Type B pancreatic cell (in vitro differentiated cells): ENCODE results near the gene CARM1. TPM values are rescaled to one million over a fixed set of nuclear protein-coding genes. Genes with fewer than 3 reads are reported as not detected.

Experiments used
- DNase-seq: peaks from one replicate; pipeline ENCODE4 v3.0.0; 2021; ENCODE audit warnings: mixed read lengths; ENCODE audit not compliant: unreplicated experiment; ENCODE audit errors: extremely low spot score
- H3K27ac Mint-ChIP-seq: 2 replicates; pipeline ENCODE4 v1.8.0; 2021; ENCODE audit warnings: mild to moderate bottlenecking, mixed read lengths
- H3K27me3 Mint-ChIP-seq: 2 replicates; pipeline ENCODE4 v1.8.0; 2021; ENCODE audit warnings: mixed read lengths
- H3K36me3 Mint-ChIP-seq: 2 replicates; pipeline ENCODE4 v1.8.0; 2021; ENCODE audit warnings: mixed read lengths
- H3K4me1 Mint-ChIP-seq: one replicate; pipeline ENCODE4 v1.8.0; 2021; ENCODE audit warnings: mixed read lengths; ENCODE audit not compliant: unreplicated experiment
- H3K4me3 Mint-ChIP-seq: 2 replicates; pipeline ENCODE4 v1.8.0; 2021; ENCODE audit warnings: mild to moderate bottlenecking, mixed read lengths
- H3K9me3 Mint-ChIP-seq: 2 replicates; pipeline ENCODE4 v1.8.0; 2021; ENCODE audit warnings: mixed read lengths
- CTCF ChIP-seq: fragments of 200-600 bp; sonication (generic); conservative IDR thresholded peaks from 2 replicates; pipeline ENCODE4 v1.5.0; 2021; ENCODE audit warnings: antibody characterized with exemption, mild to moderate bottlenecking
- long read RNA-seq: library from polyadenylated mRNA; unstranded; transcript quantifications from one replicate; pipeline ENCODE4 v2.0.0, GENCODE V29; 2020
- total RNA-seq: library from RNA; stranded (reverse); gene quantifications from 2 replicates; pipeline ENCODE4 v1.2.1, GENCODE V29; 2021; ENCODE audit warnings: low replicate concordance

CARM1 gene
- 81.9 and 104 TPM in 2 replicates for total RNA-seq
- long read RNA-seq, partial matches to known transcripts, result 0 of 2 reads
- long read RNA-seq, other reads (novel, unspliced or antisense), result 2 of 2 reads

DNA sequence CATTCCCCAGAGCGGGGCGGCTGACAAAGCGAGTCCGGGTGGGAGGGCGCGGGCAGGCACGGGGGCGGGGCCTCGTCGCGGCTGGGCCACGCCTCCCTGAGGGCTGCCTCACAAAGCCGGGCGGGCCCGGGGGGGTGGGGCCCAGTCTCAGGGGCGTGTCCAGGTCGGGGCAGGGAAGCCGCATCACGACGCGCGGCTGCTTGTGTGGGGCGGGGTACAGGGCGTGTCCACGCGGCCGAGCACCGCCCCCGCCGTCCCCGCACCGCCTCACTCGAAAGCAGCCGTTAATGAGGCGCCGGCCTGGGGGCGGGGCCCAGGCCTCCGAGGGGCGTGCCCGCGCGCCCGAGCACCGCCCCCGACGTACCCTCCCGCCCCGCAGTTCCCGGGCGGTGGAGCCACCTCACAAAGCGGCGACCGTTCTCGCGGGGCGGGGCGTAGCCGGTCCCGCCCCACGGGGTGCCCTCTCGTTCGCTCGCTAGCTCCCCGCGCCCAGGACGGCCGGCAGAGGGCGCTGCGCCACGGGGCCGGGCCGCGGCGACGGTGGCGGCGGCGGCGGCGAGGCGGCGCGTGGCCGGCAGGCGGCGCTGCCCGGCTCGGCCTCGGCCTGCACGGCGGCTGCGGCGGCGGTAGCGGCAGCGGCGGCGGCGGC lies at the start of gene CARM1:
CARM1 (plus strand) TSS at position 599 of the 649 bp plus-strand sequence. CDS start 150 bp downstream, outside the sequence.
- H3K36me3 Mint-ChIP-seq, result no peaks in the 10 kb centered on the region
- peaks cover 9% of the 10 kb centered on the region for H3K4me1 Mint-ChIP-seq
- no peaks in the 10 kb centered on the region for H3K27me3 Mint-ChIP-seq
- TF ChIP-seq CTCF, result peak; percentile 79
- peak; percentile 100 for DNase-seq
- no peaks in the 10 kb centered on the region for H3K9me3 Mint-ChIP-seq
- H3K27ac Mint-ChIP-seq, result peak within 1 kb of the TSS; percentile 92
- H3K4me3 Mint-ChIP-seq, result peak within 1 kb of the TSS; percentile 93

GRCh38 chr19:10823690-10824089 lies 47.7 kb upstream of the CARM1 start:
- Mint-ChIP-seq H3K9me3 (no peaks in the 10 kb centered on the region), H3K27ac (no peak overlapping the region), H3K4me3 (no peak overlapping the region), H3K36me3 (peaks cover 20% of the 10 kb centered on the region), H3K27me3 (no peaks in the 10 kb centered on the region), H3K4me1 (no peaks in the 10 kb centered on the region)
- DNase-seq, result no peak
- TF ChIP-seq CTCF, result no peak

DNA sequence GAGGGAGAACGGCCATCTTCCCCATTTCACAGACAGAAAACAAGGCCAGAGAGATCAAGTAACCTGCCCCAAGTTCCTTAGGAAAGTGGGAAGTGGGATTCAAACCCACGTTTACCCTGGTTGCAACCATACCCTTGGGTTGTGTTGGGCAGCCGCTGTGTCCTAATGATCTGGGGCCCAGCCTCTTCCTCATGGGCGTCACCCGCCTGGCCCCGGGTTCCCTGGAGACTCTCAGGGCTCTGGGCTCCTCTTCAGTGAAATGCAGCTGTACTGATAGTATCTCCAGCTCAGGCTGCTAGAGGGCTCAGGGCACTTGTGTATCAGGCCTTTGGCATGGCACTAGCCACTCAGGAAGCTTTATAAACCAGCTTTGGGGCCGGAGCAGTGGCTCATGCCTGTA lies 45.1 kb upstream of the CARM1 start:
- H3K36me3 Mint-ChIP-seq, result peaks cover 7% of the 10 kb centered on the region
- DNase-seq, result no peak
- no peaks in the 10 kb centered on the region for H3K4me1 Mint-ChIP-seq
- no peaks in the 10 kb centered on the region for H3K27me3 Mint-ChIP-seq
- H3K9me3 Mint-ChIP-seq, result no peaks in the 10 kb centered on the region
- H3K4me3 Mint-ChIP-seq, result no peak overlapping the region
- H3K27ac Mint-ChIP-seq, result no peak overlapping the region
- no peak for TF ChIP-seq CTCF

GRCh38 chr19:10826846-10827245 lies 44.5 kb upstream of the CARM1 start:
- H3K9me3 Mint-ChIP-seq, result no peaks in the 10 kb centered on the region
- H3K27me3 Mint-ChIP-seq, result no peaks in the 10 kb centered on the region
- H3K27ac Mint-ChIP-seq, result no peak overlapping the region
- H3K4me3 Mint-ChIP-seq, result no peak overlapping the region
- H3K36me3 Mint-ChIP-seq, result peaks cover 7% of the 10 kb centered on the region
- no peak for TF ChIP-seq CTCF
- no peaks in the 10 kb centered on the region for H3K4me1 Mint-ChIP-seq
- no peak for DNase-seq

DNA sequence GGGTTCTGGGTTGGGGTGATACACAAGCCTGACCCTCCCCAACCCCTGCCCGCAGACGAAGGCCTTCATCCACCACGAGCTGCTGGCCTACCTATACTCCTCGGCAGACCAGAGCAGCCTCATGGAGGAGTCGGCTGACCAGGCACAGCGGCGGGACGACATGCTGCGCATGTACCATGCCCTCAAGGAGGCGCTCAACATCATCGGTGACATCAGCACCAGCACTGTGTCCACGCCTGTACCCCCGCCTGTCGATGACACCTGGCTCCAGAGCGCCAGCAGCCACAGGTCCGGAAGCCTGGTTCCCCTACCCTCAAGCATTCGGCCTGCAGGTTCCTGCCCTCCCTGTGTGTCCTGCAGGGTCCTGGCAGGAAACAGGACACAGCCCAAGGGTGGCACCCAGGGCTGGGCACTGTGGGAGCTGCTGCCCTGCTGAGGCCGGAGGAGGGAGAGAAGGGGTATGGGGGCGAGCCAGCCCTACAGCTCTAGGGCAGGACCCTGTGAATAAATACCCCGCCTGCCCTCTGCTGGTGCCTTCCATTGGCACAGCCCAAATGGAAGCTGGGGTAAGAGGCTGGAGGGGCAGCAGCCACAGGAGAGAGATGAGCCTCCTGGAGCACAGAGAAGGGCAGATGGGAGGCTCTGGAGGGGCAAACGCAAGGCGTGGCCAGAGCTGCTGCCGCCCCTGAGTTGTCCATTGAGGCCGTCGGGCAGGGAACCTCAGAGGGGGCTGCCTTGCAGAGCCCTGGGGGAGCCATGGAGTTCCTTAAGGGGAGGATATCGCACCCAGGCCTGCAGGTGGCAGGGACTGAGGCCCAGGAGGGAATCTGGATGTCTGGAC lies 42.2 kb upstream of the CARM1 start:
- H3K9me3 Mint-ChIP-seq, result no peaks in the 10 kb centered on the region
- no peaks in the 10 kb centered on the region for H3K4me1 Mint-ChIP-seq
- H3K27me3 Mint-ChIP-seq, result no peaks in the 10 kb centered on the region
- no peak for DNase-seq
- H3K27ac Mint-ChIP-seq, result no peak overlapping the region
- H3K36me3 Mint-ChIP-seq, result peaks cover 4% of the 10 kb centered on the region
- no peak for TF ChIP-seq CTCF
- H3K4me3 Mint-ChIP-seq, result no peak overlapping the region
